ENCODE measurements around the gene USP3.

DNA sequence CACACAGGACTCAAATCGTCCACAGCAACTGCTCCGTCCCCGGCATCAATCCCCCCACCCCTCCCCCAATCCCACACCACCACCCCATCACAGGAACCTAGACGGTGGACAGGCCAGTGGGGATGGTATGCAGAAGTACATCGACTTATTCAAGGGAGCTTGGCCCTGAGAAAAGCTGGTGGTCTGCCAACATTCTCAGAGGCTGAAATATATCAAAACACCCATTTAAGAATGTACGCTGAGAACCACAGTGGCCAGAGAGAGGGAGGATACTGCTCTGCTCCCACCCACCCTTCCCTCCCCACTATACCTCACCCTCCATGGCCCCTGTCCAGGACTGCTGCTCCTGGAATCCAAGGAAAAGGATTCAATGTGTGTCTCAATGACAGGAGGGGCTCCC lies 12.4 kb upstream of the USP3 start:
- TF ChIP-seq EP300 (IDR thresholded peaks at IDR 0.05; ENCODE audit: borderline replicate concordance in 1 of 2, low read depth in 1 of 2, low read length in 1 of 2) (no peak), FOXM1 (IDR thresholded peaks at IDR 0.05; ENCODE audit: low read depth) (no peak), EZH2phosphoT487 (IDR thresholded peaks at IDR 0.05; ENCODE audit: borderline replicate concordance, low read depth) (no peak), CHD2 (IDR thresholded peaks at IDR 0.05; ENCODE audit: low read length, partially characterized antibody) (no peak), POLR2AphosphoS5 (IDR thresholded peaks at IDR 0.05; ENCODE audit: low read depth, low read length) (no peak), TEAD4 (IDR thresholded peaks at IDR 0.05; ENCODE audit: borderline replicate concordance, insufficient read depth) (no peak), MXI1 (IDR thresholded peaks at IDR 0.05; ENCODE audit: low read depth, low read length) (no peak), TAF1 (IDR thresholded peaks at IDR 0.05; ENCODE audit: borderline replicate concordance, low read depth, low read length) (no peak), REST (IDR thresholded peaks at IDR 0.05; ENCODE audit: low read depth, low read length) (no peak), NRF1 (IDR thresholded peaks at IDR 0.05; ENCODE audit: low read depth, low read length) (no peak), SIN3A (IDR thresholded peaks at IDR 0.05; ENCODE audit: borderline replicate concordance, low read depth, low read length) (no peak)
- TF ChIP-seq, protein P1, sequence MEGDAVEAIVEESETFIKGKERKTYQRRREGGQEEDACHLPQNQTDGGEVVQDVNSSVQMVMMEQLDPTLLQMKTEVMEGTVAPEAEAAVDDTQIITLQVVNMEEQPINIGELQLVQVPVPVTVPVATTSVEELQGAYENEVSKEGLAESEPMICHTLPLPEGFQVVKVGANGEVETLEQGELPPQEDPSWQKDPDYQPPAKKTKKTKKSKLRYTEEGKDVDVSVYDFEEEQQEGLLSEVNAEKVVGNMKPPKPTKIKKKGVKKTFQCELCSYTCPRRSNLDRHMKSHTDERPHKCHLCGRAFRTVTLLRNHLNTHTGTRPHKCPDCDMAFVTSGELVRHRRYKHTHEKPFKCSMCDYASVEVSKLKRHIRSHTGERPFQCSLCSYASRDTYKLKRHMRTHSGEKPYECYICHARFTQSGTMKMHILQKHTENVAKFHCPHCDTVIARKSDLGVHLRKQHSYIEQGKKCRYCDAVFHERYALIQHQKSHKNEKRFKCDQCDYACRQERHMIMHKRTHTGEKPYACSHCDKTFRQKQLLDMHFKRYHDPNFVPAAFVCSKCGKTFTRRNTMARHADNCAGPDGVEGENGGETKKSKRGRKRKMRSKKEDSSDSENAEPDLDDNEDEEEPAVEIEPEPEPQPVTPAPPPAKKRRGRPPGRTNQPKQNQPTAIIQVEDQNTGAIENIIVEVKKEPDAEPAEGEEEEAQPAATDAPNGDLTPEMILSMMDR (IDR thresholded peaks at IDR 0.05) = no peak
- TF ChIP-seq, protein P2, sequence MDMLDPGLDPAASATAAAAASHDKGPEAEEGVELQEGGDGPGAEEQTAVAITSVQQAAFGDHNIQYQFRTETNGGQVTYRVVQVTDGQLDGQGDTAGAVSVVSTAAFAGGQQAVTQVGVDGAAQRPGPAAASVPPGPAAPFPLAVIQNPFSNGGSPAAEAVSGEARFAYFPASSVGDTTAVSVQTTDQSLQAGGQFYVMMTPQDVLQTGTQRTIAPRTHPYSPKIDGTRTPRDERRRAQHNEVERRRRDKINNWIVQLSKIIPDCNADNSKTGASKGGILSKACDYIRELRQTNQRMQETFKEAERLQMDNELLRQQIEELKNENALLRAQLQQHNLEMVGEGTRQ (IDR thresholded peaks at IDR 0.05; ENCODE audit: borderline replicate concordance, low read depth, low read length) = no peak

All from SK-N-SH (cell line).